GM18951 (cell line): ENCODE results near the gene LARGE1.

Source experiments
- POLR2A ChIP-seq: IDR thresholded peaks from 4 replicates; pipeline ENCODE4 v1.6.1; 2011; ENCODE audit warnings: mild to moderate bottlenecking; ENCODE audit not compliant: insufficient read length, insufficient read depth; ENCODE audit errors: extremely low read depth
- in situ Hi-C: fragments of 300-500 bp; cut with MboI; formaldehyde crosslinking; loops from one replicate; pipeline ENCODE4 v1.12.0; 2022; ENCODE audit warnings: low sequenced_read_pairs, mixed read lengths, inconsistent platforms; ENCODE audit not compliant: unreplicated experiment

Gene LARGE1

GRCh38 chr22:33337524-33337923 is 582.8 kb downstream of the LARGE1 start:
- no peak for TF ChIP-seq POLR2A
- in situ Hi-C loops, result no loop called here

GRCh38 chr22:33335611-33336279 is 584.5 kb downstream of the LARGE1 start:
- no peak for TF ChIP-seq POLR2A
- in situ Hi-C loops, result no loop called here

GRCh38 chr22:33332538-33332937 is 587.7 kb downstream of the LARGE1 start:
- no peak for TF ChIP-seq POLR2A
- in situ Hi-C loops, result no loop called here

- TF ChIP-seq POLR2A, result no peak
- in situ Hi-C loops, result no loop called here
Observed at GRCh38 chr22:33331017-33331416, 589.3 kb downstream of the LARGE1 start.

GRCh38 chr22:33330534-33330933 is 589.7 kb downstream of the LARGE1 start:
- no peak for TF ChIP-seq POLR2A
- in situ Hi-C loops, result no loop called here

GRCh38 chr22:33329398-33329797 is 590.9 kb downstream of the LARGE1 start:
- TF ChIP-seq POLR2A, result no peak
- in situ Hi-C loops, result no loop called here

- in situ Hi-C loops, result no loop called here
- no peak for TF ChIP-seq POLR2A
Observed at GRCh38 chr22:33328789-33329296, 591.4 kb downstream of the LARGE1 start.

- no peak for TF ChIP-seq POLR2A
- in situ Hi-C loops, result no loop called here
Observed at GRCh38 chr22:33327348-33327860, 592.9 kb downstream of the LARGE1 start.

GRCh38 chr22:33326540-33327295 is 593.6 kb downstream of the LARGE1 start:
- in situ Hi-C loops, result no loop called here
- TF ChIP-seq POLR2A, result no peak

- in situ Hi-C loops, result no loop called here
- no peak for TF ChIP-seq POLR2A
Observed at GRCh38 chr22:33325232-33326004, 594.9 kb downstream of the LARGE1 start.

GRCh38 chr22:33324228-33324627 is 596.0 kb downstream of the LARGE1 start:
- TF ChIP-seq POLR2A, result no peak
- in situ Hi-C loops, result no loop called here

GRCh38 chr22:33321466-33321865 is 598.8 kb downstream of the LARGE1 start:
- TF ChIP-seq POLR2A, result no peak
- in situ Hi-C loops, result no loop called here

GRCh38 chr22:33315954-33316353 is 604.3 kb downstream of the LARGE1 start:
- no peak for TF ChIP-seq POLR2A
- in situ Hi-C loops, result loop anchor here (10.0 kb wide), 1 partner anchor 259 kb away; no protein-coding TSS in a partner anchor

- in situ Hi-C loops, result loop anchor here (10.0 kb wide), 1 partner anchor 260 kb away; no protein-coding TSS in a partner anchor
- TF ChIP-seq POLR2A, result no peak
Observed at GRCh38 chr22:33315117-33315516, 605.2 kb downstream of the LARGE1 start.
